22Rv1 (cell line): ENCODE data around the gene SUN2.
A peak's percentile ranks its signal among the peaks of the same experiment; 100 is the strongest.

Source experiments
- H3K27ac ChIP-seq: fragments of 450-650 bp; 2 replicates; pipeline ENCODE4 v1.5.1; 2017
- ZFX ChIP-seq: fragments of 450-650 bp; IDR thresholded peaks from 2 replicates; pipeline ENCODE4 v1.6.1; 2017; ENCODE audit warnings: antibody characterized with exemption, borderline replicate concordance
- TF ChIP-seq, protein P1 (sequence below): fragments of 450-650 bp; IDR thresholded peaks from 2 replicates; pipeline ENCODE4 v1.5.1; 2017; ENCODE audit warnings: mild to moderate bottlenecking

SUN2 gene

DNA sequence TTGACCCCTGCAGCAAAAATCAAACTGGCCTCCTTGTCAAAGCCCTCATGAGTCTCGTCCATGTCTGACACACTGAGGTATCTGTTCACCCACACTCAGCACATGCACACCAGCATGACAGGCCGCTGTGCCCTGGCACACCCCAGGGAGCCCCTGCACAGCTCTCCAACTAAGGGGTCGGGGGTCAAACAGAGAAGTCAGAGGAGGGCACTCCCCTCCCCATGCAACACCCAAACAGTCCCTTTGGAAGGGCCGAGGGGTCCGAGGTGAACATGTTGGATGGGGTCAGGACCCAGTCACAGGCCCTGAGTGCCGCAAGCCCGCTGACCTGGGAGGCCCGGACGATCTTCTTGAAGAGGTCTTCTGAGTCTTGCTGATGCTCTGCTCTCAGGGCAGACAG, 14.6 kb downstream of the SUN2 start:
- H3K27ac ChIP-seq = no peak overlapping the region
- TF ChIP-seq, protein P1, sequence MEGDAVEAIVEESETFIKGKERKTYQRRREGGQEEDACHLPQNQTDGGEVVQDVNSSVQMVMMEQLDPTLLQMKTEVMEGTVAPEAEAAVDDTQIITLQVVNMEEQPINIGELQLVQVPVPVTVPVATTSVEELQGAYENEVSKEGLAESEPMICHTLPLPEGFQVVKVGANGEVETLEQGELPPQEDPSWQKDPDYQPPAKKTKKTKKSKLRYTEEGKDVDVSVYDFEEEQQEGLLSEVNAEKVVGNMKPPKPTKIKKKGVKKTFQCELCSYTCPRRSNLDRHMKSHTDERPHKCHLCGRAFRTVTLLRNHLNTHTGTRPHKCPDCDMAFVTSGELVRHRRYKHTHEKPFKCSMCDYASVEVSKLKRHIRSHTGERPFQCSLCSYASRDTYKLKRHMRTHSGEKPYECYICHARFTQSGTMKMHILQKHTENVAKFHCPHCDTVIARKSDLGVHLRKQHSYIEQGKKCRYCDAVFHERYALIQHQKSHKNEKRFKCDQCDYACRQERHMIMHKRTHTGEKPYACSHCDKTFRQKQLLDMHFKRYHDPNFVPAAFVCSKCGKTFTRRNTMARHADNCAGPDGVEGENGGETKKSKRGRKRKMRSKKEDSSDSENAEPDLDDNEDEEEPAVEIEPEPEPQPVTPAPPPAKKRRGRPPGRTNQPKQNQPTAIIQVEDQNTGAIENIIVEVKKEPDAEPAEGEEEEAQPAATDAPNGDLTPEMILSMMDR = no peak
- TF ChIP-seq ZFX = no peak

DNA sequence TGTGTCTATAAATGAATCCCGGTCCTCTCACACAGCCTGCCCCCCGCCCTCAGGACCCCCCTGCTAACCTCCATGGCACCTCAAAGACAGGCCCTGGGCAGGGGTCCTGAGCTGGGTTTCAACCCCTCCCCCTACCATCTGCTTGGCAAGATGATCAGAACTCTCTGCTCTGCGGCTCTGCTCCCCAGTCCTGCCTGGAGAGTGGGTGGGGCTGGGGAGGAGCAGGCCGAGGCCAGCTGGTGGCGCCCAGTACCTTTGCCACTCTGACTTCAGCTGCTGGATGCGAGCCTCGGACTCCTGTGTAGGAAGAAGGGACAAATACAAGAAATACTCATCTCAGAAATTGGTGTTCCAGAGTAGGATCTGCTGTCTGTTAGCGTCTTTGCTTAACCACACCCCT, 15.0 kb downstream of the SUN2 start:
- TF ChIP-seq, protein P1 = no peak
- no peak for TF ChIP-seq ZFX
- no peak overlapping the region for H3K27ac ChIP-seq

DNA sequence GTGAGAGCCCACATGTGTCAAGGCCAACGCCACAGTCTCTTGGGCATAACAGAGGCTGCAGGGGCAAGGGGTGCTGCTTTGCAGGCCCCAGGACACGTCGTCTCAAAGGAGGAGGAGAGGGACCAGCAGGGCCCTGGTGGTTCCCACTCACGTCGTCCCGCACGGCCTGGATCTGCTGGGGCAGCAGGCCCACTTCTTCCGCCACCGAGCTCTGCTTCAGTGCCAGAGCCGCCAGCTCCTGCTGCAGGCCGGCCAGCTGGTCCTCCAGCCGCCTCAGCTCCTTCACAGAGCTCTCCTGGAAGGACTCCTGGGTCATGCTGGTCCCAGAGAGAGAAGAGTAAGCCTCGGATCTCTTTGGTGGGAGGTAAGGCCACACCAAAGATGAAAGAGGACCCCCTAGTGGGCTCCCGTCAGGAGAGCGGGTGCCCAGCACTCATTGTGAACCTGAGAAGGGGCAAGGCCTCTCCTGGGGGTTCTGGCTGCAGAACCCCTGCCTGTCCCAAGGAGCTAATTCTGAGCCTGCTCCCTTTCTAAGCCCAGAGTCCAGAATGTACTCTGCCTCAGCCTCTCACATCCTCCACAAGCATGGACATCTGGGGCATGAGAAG, 15.6 kb downstream of the SUN2 start:
- TF ChIP-seq, protein P1 = no peak
- no peak for TF ChIP-seq ZFX
- H3K27ac ChIP-seq = no peak overlapping the region

DNA sequence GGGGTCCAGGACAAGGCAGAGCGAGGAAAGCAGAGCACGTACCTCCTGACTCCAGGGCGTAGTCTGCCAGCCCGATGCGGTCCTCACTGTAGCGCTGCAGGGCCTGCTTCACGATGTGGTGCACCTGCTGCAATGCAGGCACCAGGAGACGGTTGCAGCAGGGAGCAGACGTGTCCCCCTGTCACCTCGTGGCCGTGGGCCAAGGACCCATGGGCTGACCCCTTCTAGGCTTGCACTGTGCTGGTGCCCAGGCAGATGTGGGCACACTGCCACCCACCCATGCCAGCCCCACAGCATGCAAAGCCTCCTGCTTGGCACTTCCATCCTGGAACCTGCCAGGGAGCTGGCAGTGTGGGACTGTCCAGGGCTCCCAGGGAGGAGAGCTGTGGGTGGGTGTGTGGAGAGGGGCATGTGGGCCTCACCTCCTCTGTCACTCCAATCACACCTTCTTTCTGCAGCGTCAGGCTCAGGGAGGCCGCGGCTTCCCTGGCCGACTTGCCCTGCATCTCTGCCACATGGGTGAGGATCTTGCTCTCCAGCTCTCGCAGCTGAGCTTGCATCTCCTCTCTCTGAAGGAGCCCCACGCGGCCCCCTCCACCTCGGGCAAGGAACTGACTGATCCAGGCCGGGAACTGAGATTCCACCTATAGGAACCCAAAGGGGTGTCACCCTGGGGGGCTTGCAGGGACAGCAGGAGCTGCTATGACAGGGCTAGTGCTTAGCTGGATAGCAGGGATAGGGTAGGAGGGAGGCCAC, 16.3 kb downstream of the SUN2 start:
- H3K27ac ChIP-seq = no peak overlapping the region
- no peak for TF ChIP-seq ZFX

DNA sequence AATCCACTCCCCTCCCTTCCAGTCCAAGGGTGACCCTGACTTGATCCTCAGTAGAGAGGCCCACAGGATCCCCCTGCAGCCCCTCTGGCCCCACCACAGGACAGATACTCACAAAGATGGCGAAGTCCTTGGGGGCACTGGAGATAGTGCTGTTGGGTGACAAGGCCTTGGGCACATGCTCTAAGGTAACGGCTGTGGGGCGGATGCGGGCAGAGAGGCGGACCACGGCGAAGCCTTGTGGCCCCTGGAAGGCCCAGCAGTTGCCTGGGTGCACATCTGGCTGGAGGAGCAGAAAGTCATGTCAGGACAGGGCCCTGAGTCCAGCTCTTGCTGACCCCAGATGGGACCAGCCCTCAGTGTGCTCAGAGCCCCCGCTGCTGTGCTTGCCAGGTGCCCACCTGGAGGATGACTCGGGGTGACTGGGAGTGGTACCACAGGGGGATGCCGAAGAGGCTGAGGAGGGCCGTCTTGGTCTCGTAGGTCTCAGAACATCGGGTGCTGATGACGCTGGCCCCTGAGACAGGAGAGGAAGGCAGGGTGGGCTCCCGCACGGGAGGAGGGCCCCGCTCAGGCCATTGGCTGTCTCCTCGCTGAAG, 17.2 kb downstream of the SUN2 start:
- TF ChIP-seq, protein P1 = no peak
- TF ChIP-seq ZFX = no peak
- H3K27ac ChIP-seq = no peak overlapping the region

DNA sequence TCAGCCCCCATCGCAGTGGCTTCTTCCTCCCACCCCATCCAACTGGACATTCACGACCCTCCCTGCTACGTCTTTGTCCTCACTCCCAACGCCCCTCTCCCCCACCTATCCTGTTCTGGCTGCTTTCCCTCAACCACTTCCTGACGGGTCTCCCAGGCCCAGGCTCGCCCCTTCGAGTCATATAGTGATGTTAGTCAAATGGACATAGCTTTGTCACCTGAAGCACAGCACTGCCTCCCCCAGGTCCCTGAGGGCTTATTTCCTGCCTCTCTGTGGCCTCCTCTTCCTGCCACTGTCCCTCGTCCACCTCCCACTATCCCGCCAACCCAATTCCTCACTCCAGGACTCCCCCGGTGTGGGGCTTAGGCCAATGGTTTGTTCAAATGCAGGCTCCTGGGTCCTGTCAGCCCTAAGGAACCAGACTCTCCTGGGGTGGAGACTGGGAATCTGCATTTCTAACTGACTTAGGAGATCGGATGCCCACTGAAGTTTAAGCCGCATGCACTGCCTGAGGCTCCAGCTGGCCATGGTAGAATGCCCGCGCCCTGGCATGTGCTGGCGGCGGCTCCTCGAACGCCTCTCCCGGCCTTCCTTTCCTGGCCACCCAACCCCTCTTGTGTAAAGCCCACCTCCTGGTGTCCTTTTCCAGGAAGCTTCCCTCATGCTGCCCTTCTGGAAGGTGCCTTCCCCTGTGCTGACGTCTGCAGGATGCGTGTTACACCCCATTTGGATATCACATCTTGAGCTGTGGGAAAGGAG, 18.3 kb downstream of the SUN2 start:
- TF ChIP-seq, protein P1 = no peak
- TF ChIP-seq ZFX = no peak
- no peak overlapping the region for H3K27ac ChIP-seq

DNA sequence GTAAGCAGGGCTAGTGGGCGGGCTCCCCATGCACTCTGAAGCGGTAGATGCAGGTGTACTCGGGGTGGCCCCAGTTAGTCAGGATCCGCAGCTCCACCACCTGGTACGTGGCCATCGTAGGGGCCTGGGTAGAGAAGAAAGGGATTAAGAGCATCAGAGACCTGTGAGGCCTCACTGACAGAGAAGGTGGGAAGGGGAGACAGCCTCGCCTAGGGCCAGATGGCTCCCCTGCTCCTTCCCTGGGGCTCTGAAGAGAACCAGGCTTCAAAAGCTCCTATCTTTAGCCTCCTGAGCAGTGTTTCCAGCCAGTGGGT, 19.6 kb downstream of the SUN2 start:
- H3K27ac ChIP-seq = peak overlapping the region; percentile 52

More for the DNA sequence above, 19.6 kb downstream of the SUN2 start:
- no peak for TF ChIP-seq ZFX
- TF ChIP-seq, protein P1 = no peak
